ENCODE data around the gene ZNF512B.
"Not testable (repeated sequence)": the region's sequence is repeated elsewhere in the genome, so short reads cannot be mapped to it uniquely, and the experiment has no call there.

DNA sequence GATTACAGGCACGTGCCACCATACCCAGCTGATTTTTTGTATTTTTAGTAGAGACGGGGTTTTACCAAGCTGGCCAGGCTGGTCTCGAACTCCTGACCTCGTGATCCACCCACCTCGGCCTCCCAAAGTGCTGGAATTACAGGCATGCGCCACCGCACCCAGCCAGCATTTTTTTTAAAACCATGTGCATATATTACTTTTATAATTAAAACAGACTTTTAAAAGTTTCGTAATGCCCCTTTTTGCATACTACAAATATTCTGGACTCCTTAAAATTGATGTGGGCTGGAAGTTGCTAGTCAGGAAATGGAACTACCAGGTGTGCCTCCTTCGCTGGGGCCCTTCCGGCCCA lies 2.2 kb upstream of the ZNF512B start:
- not testable (repeated sequence) for TF ChIP-seq POLR2A (IDR thresholded peaks at IDR 0.05; ENCODE audit: low read depth, low read length); TAF1 (IDR thresholded peaks at IDR 0.05; ENCODE audit: borderline replicate concordance, low read depth, low read length)

All from GM12892 (cell line).